ENCODE results near the gene SGPP2.
"Not testable (repeated sequence)": the region's sequence is repeated elsewhere in the genome, so short reads cannot be mapped to it uniquely, and the experiment has no call there.

SGPP2 gene

DNA sequence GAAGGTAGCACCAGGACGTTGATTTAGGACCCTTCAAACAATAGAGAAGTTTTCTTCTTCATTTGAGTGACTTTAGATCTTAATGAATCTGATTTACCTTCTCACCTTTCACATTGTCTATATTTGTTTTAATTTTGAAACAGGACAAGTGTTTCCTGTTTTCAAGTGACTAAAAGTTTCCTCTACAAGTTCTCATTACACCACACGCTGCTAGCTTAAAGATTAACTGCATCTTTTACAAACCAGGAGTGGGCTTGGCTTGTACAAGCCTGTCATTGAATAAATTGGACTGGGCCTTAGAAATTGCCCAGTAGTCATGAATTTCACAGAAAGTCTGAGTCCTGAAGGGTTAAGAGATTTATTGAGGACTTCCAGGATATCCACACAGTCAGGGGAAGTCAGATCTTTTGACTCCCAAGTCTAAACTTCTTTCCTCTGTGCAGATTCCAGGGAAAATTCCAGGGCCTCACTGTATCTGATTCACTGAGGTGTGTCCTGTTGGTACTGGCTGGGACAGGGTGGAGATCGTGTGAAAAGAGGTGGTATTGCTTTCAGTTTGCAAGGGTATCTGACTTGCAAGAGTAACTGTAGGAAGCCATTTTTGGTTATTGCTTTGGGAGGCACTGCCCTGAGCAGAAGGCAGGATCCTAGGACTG lies 3.4 kb downstream of the SGPP2 start:
- DNase-seq: no peak

- no peak for DNase-seq
These were observed 5.7 kb downstream of the SGPP2 start for GRCh38 chr2:222430071-222430470.

GRCh38 chr2:222430681-222431080 lies 6.3 kb downstream of the SGPP2 start:
- no peak for DNase-seq

- DNase-seq: no peak
These were observed 7.5 kb downstream of the SGPP2 start for GRCh38 chr2:222431869-222432268.

DNA sequence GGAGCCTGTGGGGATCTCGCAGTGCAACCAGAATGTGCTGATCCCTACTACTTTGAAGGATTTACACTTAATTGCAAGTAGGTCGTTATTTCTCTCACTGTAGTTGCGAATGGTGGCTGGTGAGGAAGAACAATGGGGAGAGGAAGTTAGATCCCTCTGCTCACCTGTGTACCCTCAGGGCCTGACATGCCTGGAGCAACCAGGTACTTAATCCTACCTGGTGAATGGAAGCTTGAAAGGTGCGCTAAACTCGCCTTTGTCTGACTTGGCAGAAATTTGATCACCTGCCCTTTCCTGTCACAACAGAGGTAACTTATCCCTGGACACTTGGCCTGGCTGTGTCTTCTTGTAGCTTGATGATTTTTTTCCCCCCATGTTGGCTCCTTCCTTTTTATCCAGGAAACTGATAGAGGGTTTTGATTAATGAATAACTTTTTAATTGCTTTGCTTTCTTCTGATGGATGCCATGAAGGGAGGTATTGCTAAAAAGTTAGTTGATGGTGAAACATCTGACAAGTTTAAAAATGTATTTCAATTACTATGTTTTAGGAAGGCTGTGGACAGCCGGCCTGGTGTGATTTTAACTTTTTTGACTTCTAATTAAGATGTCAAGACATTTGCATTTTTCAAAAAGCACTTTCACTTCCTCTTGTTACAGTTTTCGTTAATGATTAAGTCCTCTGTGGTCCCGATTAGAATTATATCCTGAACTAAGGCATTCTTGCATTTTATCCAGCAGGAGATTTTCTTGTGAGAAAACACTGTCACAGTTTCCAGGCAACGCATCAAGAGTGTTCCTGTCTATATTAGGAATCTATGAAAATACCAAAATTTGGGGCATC lies 9.2 kb downstream of the SGPP2 start:
- DNase-seq: no peak

GRCh38 chr2:222434204-222434603 lies 9.9 kb downstream of the SGPP2 start:
- no peak for DNase-seq

- DNase-seq: not testable (repeated sequence)
These were observed 11.2 kb downstream of the SGPP2 start for GRCh38 chr2:222435400-222436039.

DNA sequence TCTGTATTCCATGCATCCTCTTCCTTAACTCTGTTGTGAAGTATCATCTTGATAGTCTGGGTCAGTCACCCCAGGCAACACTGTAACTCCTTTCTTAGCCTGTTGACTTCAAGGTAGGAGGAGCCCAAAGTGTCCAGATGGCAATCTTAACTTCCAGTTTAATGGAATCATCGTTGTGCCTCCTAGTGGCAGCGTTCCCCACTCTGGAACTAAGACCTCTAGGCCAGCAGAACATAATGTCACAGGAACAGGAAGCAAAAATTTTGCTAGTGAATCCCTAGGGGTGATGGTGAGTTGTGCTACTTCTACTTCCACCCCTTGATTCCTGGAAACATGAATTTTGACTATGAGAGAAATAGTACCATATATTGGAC lies 11.7 kb downstream of the SGPP2 start:
- DNase-seq: no peak

- DNase-seq: no peak
These were observed 15.3 kb downstream of the SGPP2 start for GRCh38 chr2:222439692-222440091.

DNA sequence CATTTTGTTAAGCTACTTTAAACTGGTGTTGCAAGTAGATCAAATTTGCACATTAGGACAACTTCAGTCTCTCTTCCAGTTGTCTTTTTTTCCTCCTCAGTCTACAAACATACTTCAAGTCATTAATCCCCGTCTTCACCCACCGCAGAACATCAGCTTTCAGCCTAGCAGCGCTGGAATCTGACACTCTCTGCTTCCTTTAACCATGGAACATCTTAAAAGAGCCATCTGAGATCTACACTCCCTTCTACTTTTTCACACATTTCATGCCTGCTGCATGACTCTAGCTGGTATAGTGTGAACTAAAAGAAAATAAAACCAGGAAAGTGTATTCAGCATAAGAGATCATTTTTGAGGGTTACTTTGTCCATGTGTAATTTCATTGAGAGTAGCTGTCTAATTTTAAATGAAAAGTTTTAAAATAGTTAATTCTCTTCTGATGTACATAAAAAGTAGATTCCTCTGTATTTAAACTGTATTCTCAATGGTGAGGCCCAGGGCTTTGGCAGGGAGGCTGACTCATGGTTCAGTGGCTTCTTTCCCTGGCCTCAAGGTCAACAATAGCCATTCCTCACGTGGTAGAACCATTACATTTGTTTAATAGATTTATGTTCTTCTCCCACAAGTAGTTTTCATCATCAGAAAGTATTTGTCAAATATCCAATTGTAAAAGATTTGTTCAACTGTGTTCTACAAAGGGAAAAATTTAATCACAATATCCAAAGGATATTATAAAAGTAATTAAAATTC lies 16.5 kb downstream of the SGPP2 start:
- DNase-seq: no peak

DNA sequence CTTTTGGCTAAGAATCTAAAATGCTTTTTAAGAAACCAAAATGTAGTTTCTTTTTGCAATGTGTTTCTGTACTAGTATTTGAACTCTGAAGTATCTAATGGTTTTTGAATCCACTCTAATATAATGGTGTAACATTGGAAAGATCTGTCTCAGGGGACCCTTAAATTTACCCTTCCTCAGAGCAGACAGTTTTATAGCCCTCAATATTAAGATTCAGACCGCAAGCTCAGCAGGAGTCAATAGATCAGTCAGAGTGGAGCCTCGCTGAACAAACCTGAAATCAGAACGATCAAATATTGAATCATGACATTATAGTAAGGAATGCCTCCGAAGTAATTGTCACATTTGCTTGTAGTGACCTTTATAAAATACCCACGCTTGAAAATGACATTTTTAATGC lies 18.3 kb downstream of the SGPP2 start:
- no peak for DNase-seq

GRCh38 chr2:222445227-222445626 lies 20.9 kb downstream of the SGPP2 start:
- no peak for DNase-seq

- no peak for DNase-seq
These were observed 22.8 kb downstream of the SGPP2 start for GRCh38 chr2:222447131-222447530.

GRCh38 chr2:222448748-222449181 lies 24.4 kb downstream of the SGPP2 start:
- DNase-seq: no peak

- no peak for DNase-seq
These were observed 25.7 kb downstream of the SGPP2 start for GRCh38 chr2:222450021-222450420.

- DNase-seq: no peak
These were observed 26.9 kb downstream of the SGPP2 start for GRCh38 chr2:222451224-222451674.

DNA sequence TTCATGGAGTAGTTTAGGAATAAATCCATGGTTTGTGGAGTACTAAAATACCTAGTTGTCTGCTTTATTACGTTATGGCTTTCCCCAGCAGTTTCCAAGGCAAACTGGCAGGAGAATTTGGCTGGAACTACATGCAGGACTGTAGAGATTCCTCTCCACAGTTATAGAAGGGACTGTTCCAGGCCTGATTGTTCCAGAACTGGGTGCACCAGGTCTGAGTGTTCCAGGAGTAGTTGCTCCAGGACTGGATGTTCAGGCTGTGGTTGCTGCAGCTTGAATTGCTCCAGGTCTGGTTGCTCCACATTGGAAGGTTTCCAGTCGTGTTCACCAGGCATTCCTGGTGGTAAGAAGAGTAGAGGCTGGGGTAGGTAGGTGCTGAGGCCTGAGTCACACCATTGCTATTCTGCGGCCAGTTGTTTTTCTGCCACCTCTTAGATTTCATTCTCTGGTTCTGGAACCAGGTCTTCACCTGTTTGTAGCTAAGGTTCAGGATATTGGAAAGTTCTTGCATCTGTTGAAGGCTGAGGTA lies 28.1 kb downstream of the SGPP2 start:
- no peak for DNase-seq

DNA sequence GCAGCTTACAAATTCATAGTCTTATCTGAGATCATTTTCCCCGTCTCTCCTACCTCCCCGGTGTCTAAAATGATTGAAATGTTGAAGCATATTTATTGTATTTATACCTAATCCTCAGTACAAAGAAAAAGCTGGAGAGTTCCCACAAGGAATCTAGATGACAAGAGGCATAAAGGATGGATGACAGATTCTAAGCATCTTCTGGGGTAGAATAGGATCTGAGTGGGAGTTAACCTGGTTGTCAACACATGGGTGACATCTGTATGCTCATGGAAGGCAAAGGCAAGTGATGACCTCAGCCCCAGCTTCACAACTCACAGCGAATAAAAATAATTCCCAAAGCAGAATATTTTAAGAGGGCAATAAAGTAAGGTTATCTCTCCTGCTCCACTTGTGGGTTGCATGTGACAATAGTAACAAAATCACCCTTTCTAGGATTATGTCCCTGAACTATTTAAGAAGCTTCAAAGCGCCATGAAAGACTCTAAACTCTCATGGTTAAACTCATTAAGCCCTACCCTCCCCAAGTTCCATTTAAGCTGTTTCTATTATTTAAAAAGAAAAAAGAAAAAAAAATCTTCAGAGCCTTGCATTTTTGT lies 32.2 kb downstream of the SGPP2 start:
- no peak for DNase-seq

- no peak for DNase-seq
These were observed 35.6 kb downstream of the SGPP2 start for GRCh38 chr2:222459983-222460382.

- DNase-seq: no peak
These were observed 41.4 kb downstream of the SGPP2 start for GRCh38 chr2:222465746-222466145.

DNA sequence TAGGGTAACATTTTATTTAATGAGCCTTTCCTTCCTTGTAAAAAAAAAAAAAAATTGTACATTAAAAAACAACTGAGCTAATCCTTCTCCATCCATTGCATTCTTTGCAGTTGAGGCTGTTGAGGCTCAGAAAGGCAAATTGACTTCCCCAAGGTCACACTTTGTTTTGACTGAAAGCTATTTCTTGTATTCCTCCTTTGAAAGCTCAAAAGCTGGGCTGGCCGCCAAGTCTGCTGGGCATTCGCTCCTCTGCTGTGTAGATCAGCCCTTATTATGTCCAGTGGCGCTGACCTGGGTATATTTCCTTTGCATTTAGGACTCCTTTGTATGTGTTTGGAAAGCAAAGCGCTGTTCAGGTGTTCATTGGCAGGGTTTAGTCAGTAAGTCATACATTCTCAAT lies 44.0 kb downstream of the SGPP2 start:
- no peak for DNase-seq

DNA sequence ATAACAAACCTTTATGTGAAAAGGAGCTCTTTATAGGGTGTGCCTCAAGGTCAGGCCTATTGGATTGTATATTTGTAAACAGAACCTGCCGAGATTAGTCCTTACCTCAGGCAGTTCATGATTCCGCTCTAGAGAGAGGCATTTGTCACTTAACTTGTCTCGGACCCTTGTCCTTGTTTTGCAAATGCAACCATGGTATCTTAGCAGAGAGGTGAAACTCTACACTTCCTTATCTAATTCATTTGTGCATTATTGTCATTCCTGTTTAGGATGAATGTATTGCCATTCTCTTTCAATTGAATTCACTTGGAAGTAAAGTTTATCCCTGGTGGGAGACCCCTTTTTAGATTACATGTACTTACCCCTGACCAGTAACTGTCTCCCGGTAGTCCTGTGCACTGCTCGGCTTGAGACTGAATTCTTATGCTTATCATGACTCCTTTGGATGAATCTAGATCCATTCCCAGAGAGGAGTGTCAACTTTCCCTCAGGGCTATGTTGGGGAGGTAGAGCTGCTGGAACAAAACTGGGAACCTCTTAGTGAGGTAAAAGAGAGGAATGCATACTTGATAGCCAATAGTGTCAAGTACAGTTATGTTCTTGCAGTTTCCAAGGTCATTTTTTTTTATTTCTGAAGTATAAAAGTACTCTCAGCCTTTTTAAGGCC lies 46.6 kb downstream of the SGPP2 start:
- no peak for DNase-seq

All from hippocampal formation (tissue), 2 donors.